Measurements from ENCODE around the gene UNC13C. TPM values are rescaled to one million over a fixed set of nuclear protein-coding genes. Genes with fewer than 3 reads are reported as not detected.

UNC13C gene
- total and polyA plus RNA-seq, 9 donors: 2.0 to 5.7 (median 3.5) TPM

- DNase-seq: peak; percentile 19
Observed at GRCh38 chr15:54605043-54605442, 626.8 kb downstream of the UNC13C start.

GRCh38 chr15:54605556-54605955 is 627.3 kb downstream of the UNC13C start:
- H3K4me3 ChIP-seq (ENCODE audit: low read length): no peak overlapping the region
- WGBS (ENCODE audit: insufficient coverage): 93% methylated on average over 4 of the region's 4 CpGs

More at GRCh38 chr15:54605043-54605442, 626.8 kb downstream of the UNC13C start:
- H3K36me3 ChIP-seq (ENCODE audit: control insufficient read depth, insufficient read depth, low read length): no peaks in the 10 kb centered on the region
- H3K9me3 ChIP-seq (replicated peaks; ENCODE audit: control insufficient read depth, low read depth, low read length): no peaks in the 10 kb centered on the region
- no peak overlapping the region for H3K27ac ChIP-seq (ENCODE audit: low read length)
- 34% methylated on average over 2 of the region's 2 CpGs for WGBS (ENCODE audit: insufficient coverage)
- H3K4me1 ChIP-seq (ENCODE audit: control insufficient read depth, insufficient read depth, low read length): no peaks in the 10 kb centered on the region
- no peaks in the 10 kb centered on the region for H3K27me3 ChIP-seq (ENCODE audit: control insufficient read depth, insufficient read depth, low read length)
- H3K4me3 ChIP-seq (ENCODE audit: low read length): no peak overlapping the region

GRCh38 chr15:54608876-54609835 is 630.9 kb downstream of the UNC13C start:
- H3K27ac ChIP-seq (ENCODE audit: low read length): no peak overlapping the region
- no peaks in the 10 kb centered on the region for H3K9me3 ChIP-seq (replicated peaks; ENCODE audit: control insufficient read depth, low read depth, low read length)
- no peaks in the 10 kb centered on the region for H3K27me3 ChIP-seq (ENCODE audit: control insufficient read depth, insufficient read depth, low read length)
- DNase-seq: no peak
- H3K4me3 ChIP-seq (ENCODE audit: low read length): no peak overlapping the region
- WGBS (ENCODE audit: insufficient coverage): no CpG with 5 or more reads among the region's 1 CpG
- no peaks in the 10 kb centered on the region for H3K4me1 ChIP-seq (ENCODE audit: control insufficient read depth, insufficient read depth, low read length)
- no peaks in the 10 kb centered on the region for H3K36me3 ChIP-seq (ENCODE audit: control insufficient read depth, insufficient read depth, low read length)

More at GRCh38 chr15:54605556-54605955, 627.3 kb downstream of the UNC13C start:
- Histone ChIP-seq H3K27me3 (ENCODE audit: control insufficient read depth, insufficient read depth, low read length) (no peaks in the 10 kb centered on the region), H3K4me1 (ENCODE audit: control insufficient read depth, insufficient read depth, low read length) (no peaks in the 10 kb centered on the region), H3K36me3 (ENCODE audit: control insufficient read depth, insufficient read depth, low read length) (no peaks in the 10 kb centered on the region), H3K9me3 (replicated peaks; ENCODE audit: control insufficient read depth, low read depth, low read length) (no peaks in the 10 kb centered on the region), H3K27ac (ENCODE audit: low read length) (no peak overlapping the region)
- no peak for DNase-seq

GRCh38 chr15:54618120-54618519 is 639.9 kb downstream of the UNC13C start:
- Histone ChIP-seq H3K27me3 (ENCODE audit: control insufficient read depth, insufficient read depth, low read length) (no peaks in the 10 kb centered on the region), H3K27ac (ENCODE audit: low read length) (no peak overlapping the region), H3K36me3 (ENCODE audit: control insufficient read depth, insufficient read depth, low read length) (no peaks in the 10 kb centered on the region), H3K9me3 (replicated peaks; ENCODE audit: control insufficient read depth, low read depth, low read length) (no peaks in the 10 kb centered on the region), H3K4me1 (ENCODE audit: control insufficient read depth, insufficient read depth, low read length) (no peaks in the 10 kb centered on the region), H3K4me3 (ENCODE audit: low read length) (no peak overlapping the region)
- no peak for DNase-seq
- WGBS (ENCODE audit: insufficient coverage): no CpG with 5 or more reads among the region's 2 CpGs

GRCh38 chr15:54619180-54619579 is 640.9 kb downstream of the UNC13C start:
- no peak overlapping the region for H3K4me3 ChIP-seq (ENCODE audit: low read length)
- H3K36me3 ChIP-seq (ENCODE audit: control insufficient read depth, insufficient read depth, low read length): no peaks in the 10 kb centered on the region
- no peak for DNase-seq
- no peak overlapping the region for H3K27ac ChIP-seq (ENCODE audit: low read length)
- H3K4me1 ChIP-seq (ENCODE audit: control insufficient read depth, insufficient read depth, low read length): no peaks in the 10 kb centered on the region
- WGBS (ENCODE audit: insufficient coverage): 100% methylated on average over 2 of the region's 3 CpGs
- no peaks in the 10 kb centered on the region for H3K9me3 ChIP-seq (replicated peaks; ENCODE audit: control insufficient read depth, low read depth, low read length)
- no peaks in the 10 kb centered on the region for H3K27me3 ChIP-seq (ENCODE audit: control insufficient read depth, insufficient read depth, low read length)

GRCh38 chr15:54620916-54621315 is 642.7 kb downstream of the UNC13C start:
- H3K27me3 ChIP-seq (ENCODE audit: control insufficient read depth, insufficient read depth, low read length): no peaks in the 10 kb centered on the region
- no CpG with 5 or more reads among the region's 3 CpGs for WGBS (ENCODE audit: insufficient coverage)
- no peak overlapping the region for H3K27ac ChIP-seq (ENCODE audit: low read length)
- H3K4me1 ChIP-seq (ENCODE audit: control insufficient read depth, insufficient read depth, low read length): no peaks in the 10 kb centered on the region
- H3K4me3 ChIP-seq (ENCODE audit: low read length): no peak overlapping the region
- no peak for DNase-seq
- no peaks in the 10 kb centered on the region for H3K36me3 ChIP-seq (ENCODE audit: control insufficient read depth, insufficient read depth, low read length)
- H3K9me3 ChIP-seq (replicated peaks; ENCODE audit: control insufficient read depth, low read depth, low read length): no peaks in the 10 kb centered on the region

- WGBS (ENCODE audit: insufficient coverage): 94% methylated on average over 3 of the region's 4 CpGs
- H3K27me3 ChIP-seq (ENCODE audit: control insufficient read depth, insufficient read depth, low read length): no peaks in the 10 kb centered on the region
- DNase-seq: no peak
- no peak overlapping the region for H3K4me3 ChIP-seq (ENCODE audit: low read length)
- no peaks in the 10 kb centered on the region for H3K9me3 ChIP-seq (replicated peaks; ENCODE audit: control insufficient read depth, low read depth, low read length)
- H3K36me3 ChIP-seq (ENCODE audit: control insufficient read depth, insufficient read depth, low read length): no peaks in the 10 kb centered on the region
- no peak overlapping the region for H3K27ac ChIP-seq (ENCODE audit: low read length)
- no peaks in the 10 kb centered on the region for H3K4me1 ChIP-seq (ENCODE audit: control insufficient read depth, insufficient read depth, low read length)
Observed at GRCh38 chr15:54636147-54636546, 657.9 kb downstream of the UNC13C start.

- Histone ChIP-seq H3K4me1 (ENCODE audit: control insufficient read depth, insufficient read depth, low read length) (no peaks in the 10 kb centered on the region), H3K27me3 (ENCODE audit: control insufficient read depth, insufficient read depth, low read length) (no peaks in the 10 kb centered on the region), H3K27ac (ENCODE audit: low read length) (no peak overlapping the region), H3K4me3 (ENCODE audit: low read length) (no peak overlapping the region), H3K9me3 (replicated peaks; ENCODE audit: control insufficient read depth, low read depth, low read length) (no peaks in the 10 kb centered on the region), H3K36me3 (ENCODE audit: control insufficient read depth, insufficient read depth, low read length) (no peaks in the 10 kb centered on the region)
- DNase-seq: no peak
Observed at GRCh38 chr15:54638666-54639065, 660.4 kb downstream of the UNC13C start.

- Histone ChIP-seq H3K36me3 (ENCODE audit: control insufficient read depth, insufficient read depth, low read length) (no peaks in the 10 kb centered on the region), H3K4me3 (ENCODE audit: low read length) (no peak overlapping the region), H3K4me1 (ENCODE audit: control insufficient read depth, insufficient read depth, low read length) (no peaks in the 10 kb centered on the region), H3K27me3 (ENCODE audit: control insufficient read depth, insufficient read depth, low read length) (no peaks in the 10 kb centered on the region), H3K9me3 (replicated peaks; ENCODE audit: control insufficient read depth, low read depth, low read length) (no peaks in the 10 kb centered on the region), H3K27ac (ENCODE audit: low read length) (no peak overlapping the region)
- DNase-seq: no peak
- WGBS (ENCODE audit: insufficient coverage): no CpG with 5 or more reads among the region's 2 CpGs
Observed at GRCh38 chr15:54640873-54641272, 662.6 kb downstream of the UNC13C start.

- Histone ChIP-seq H3K4me1 (ENCODE audit: control insufficient read depth, insufficient read depth, low read length) (no peaks in the 10 kb centered on the region), H3K9me3 (replicated peaks; ENCODE audit: control insufficient read depth, low read depth, low read length) (peaks cover 8% of the 10 kb centered on the region), H3K4me3 (ENCODE audit: low read length) (no peak overlapping the region), H3K27ac (ENCODE audit: low read length) (no peak overlapping the region), H3K27me3 (ENCODE audit: control insufficient read depth, insufficient read depth, low read length) (no peaks in the 10 kb centered on the region), H3K36me3 (ENCODE audit: control insufficient read depth, insufficient read depth, low read length) (no peaks in the 10 kb centered on the region)
- no CpG with 5 or more reads among the region's 2 CpGs for WGBS (ENCODE audit: insufficient coverage)
- no peak for DNase-seq
Observed at GRCh38 chr15:54644796-54645195, 666.6 kb downstream of the UNC13C start.

All from muscle of leg (tissue), 11 donors.